Activated effector memory CD4-positive, alpha-beta T cell treated with anti-CD3 and anti-CD28 coated beads, Interleukin-2, amount 50 U/mL, for 16 hours (primary cell): ENCODE measurements around the gene MEG3.
"Not testable (repeated sequence)": the region's sequence is repeated elsewhere in the genome, so short reads cannot be mapped to it uniquely, and the experiment has no call there.

Experiments
- DNase-seq: peaks from one replicate; pipeline ENCODE4 v3.0.0-alpha.2; 2020

The MEG3 gene

GRCh38 chr14:100816950-100817901 is 8.7 kb upstream of the MEG3 start:
- DNase-seq = no peak

GRCh38 chr14:100818221-100818699 is 7.7 kb upstream of the MEG3 start:
- DNase-seq = no peak

- DNase-seq = not testable (repeated sequence)
Measured at GRCh38 chr14:100818923-100819322, 7.0 kb upstream of the MEG3 start.

GRCh38 chr14:100819453-100819828 is 6.5 kb upstream of the MEG3 start:
- no peak for DNase-seq

DNA sequence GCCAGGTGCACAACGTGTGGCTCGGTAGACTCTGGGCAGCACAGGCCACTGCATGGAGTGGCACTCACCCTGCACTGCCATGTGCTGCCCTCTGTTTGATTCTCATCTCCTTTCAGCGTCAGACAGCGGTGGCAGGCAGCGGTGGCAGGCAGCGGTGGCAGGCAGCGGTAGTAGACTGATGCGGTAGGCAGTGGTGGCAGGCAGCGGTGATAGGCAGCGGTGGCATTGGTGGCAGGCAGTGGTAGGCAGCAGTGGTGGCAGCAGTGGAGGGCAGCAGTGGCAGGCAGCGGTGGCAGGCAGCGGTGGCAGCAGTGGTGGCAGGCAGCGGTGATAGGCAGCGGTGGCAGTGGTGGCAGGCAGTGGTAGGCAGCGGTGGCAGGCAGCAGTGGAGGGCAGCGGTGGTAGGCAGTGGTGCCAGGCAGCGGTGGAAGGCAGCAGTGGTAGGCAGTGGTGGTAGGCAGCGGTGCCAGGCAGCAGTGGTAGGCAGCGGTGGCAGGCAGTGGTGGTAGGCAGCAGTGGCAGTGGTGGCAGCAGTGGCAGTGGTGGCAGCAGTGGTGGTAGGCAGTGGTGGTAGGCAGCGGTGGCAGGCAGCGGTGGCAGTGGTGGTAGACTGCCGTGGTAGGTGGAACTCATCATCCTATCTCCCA is 6.0 kb upstream of the MEG3 start:
- no peak for DNase-seq

DNA sequence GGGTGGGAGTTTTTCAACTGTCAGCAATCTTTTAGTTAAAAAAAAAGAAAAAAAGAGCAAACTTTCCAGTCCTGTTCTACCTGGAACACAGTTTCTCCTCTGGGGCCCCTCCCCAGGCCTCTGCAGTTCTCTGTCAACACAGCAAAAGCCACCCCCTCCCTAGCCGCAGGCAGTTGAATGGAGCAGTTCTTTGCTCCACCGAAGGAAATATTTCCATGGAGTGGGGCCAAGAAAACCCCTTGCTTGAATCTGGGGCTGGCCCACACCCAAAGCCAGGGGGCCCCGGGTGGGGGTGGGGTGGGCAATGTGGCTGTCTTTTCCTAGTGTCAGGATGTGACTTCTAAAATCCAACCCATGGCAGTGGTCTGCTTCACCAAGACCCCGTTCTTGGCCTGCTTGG is 5.0 kb upstream of the MEG3 start:
- no peak for DNase-seq

- no peak for DNase-seq
Measured at GRCh38 chr14:100822013-100822412, 3.9 kb upstream of the MEG3 start.

DNA sequence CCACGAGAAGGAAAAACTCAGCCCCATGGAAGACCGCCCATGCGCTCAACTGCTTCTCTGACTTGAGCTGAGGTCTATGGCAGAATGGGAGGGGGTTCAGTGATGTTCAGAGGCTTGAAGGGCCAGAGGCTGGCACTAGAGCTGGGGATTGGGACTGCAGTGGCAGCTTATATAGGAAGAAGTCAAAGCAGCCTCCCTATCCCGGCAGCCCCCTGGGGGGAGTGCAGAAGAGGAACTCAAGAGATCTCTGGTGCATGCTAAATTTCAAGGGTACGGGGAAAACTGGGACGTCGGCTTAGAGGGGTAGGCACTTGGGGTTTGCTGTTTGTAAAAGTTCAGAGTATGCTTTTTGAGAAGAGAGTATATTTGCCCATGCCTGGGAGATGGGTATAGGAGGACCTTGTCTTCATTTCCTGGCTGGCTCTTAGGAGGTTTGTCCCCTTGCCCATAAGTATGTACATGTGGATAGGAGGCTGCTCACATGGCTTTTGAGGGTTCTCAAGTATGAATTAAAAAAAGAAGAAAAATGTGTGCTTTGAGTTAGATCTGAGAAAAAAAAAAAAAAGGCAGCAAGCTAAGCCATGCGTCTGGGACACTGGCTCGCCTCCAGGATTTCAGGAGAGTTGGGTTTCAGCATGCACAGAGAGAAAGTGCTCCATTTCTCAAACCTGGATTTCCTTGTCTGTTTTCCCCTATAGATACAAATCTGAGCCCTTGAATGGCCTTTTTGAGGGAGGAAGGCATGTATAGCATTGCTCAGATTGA is 3.2 kb upstream of the MEG3 start:
- no peak for DNase-seq

DNA sequence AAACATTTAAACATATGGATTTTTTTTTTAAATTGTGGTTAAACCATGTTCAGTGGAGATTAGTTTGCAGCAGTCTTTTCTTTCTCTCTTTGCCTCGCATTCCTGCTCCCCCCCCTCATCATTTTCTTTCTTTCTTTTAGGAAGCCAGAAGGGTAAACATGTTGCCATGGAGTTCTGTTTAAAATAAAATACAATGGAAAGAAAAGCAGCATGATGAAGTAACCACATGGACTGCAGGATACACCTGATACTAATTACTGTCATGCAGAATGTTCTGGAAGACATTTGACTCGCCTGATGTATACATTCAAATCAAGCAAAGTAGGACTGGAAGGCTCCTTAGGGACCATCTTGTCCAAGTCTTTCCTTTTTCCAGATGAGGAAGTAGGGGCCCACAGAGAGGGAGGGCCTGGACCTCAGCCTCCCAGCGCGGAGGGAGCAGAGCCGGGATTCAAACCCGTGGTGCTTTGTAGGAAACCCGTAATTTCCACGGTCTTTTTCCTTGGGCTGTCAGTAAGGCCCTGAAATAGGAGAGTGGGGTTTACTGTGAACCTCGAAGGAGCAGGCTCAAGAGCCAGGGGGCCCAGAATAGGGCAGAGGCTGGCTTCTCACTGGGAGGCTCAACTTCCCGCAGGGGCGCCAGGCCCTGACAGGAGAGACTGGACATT is 2.4 kb upstream of the MEG3 start:
- DNase-seq = no peak

DNA sequence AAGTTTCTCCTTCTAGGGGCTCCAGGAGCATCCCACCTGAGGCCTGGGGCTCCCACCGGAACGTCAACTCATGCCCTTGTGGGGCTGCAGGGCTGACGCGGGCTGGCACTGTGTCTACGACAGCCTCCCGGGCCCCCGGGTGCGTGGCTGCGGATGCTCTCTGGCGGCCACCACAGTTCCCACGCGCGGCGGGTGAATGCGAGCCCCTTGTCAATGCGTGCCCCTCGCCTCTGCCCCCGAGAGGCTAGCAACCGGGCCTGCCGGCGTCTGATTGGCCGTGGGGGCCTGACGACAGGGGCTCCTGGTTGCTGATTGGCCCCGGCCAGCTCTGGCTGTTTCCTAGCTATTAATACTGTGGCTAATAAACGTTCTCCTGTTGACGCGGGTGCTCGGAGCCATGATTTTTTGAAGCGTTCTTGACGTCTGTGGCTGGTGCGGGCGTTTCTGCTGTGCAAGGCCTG is 1.8 kb upstream of the MEG3 start:
- DNase-seq = no peak

DNA sequence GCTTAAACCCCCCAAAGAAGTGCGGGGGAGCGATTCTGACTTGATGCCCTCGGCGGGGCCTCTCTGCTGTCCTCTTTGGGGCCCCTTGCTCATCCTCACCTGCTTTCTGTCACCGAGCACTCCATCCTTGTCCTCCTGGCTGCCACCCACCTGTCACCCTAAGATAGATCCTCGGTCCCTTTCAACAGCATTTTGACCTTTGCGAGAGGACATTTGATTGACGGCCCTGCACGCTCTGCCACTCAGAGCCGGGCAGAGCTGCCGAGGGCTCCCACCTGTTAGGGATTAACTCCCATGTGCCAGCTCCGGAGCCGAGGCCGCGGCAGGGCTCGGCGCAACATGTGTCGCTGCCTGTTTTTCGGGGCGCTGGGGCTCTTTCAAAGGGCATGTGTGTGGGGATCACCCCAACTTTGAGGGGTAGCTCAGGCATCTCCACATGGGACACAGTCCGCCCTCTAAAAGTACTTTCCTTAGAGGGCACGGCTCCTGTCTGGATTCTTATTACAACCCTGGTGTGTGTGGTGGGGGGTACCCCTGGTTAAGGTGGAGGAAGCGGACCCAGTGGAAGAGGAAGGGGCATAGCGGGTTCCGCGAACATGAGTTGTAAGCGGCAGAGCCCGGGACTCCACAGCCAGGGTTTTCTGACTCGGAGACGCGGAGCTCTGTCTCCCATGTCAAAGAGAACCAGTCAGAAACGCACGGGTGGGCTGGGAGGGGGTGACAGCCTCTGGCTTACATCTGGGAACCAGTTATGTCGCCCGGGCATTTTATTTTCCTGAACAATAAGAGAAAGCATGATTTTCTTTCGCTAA is 811 bp upstream of the MEG3 start:
- DNase-seq = no peak

DNA sequence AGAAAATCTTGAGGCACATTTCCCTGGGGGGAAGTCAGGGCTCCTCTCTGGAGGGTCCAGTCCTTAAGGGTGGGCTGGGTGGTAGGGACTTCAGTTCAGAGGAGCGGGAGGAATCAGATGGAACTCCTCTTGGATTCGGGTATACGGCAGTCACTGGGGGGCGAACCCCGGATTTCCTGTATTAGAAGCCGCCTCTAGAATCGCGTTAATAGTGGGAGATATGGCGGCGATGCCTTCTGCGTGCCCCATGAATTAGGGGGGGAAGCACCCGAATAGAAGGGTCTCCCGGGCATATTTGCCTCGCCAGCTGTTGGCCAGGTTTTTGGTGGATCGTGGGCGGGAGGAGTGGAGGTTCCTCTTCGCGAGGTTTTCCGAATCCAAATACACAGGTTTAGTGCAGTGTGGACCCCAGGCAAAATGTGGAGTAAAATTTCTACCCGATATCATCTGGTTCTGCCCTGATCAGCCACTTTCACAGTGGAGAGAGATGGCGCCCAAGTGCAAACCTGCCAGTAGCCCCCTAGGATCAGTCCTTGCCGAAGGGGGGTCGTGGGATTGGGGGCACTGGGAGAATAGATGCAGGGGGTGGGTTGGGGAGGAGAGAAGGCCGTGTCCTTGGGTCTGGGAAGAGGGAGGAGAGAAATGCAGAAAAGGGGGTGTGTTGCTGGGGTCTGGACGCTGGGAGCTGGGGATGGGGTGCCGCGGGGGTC is 628 bp downstream of the MEG3 start:
- DNase-seq = no peak

DNA sequence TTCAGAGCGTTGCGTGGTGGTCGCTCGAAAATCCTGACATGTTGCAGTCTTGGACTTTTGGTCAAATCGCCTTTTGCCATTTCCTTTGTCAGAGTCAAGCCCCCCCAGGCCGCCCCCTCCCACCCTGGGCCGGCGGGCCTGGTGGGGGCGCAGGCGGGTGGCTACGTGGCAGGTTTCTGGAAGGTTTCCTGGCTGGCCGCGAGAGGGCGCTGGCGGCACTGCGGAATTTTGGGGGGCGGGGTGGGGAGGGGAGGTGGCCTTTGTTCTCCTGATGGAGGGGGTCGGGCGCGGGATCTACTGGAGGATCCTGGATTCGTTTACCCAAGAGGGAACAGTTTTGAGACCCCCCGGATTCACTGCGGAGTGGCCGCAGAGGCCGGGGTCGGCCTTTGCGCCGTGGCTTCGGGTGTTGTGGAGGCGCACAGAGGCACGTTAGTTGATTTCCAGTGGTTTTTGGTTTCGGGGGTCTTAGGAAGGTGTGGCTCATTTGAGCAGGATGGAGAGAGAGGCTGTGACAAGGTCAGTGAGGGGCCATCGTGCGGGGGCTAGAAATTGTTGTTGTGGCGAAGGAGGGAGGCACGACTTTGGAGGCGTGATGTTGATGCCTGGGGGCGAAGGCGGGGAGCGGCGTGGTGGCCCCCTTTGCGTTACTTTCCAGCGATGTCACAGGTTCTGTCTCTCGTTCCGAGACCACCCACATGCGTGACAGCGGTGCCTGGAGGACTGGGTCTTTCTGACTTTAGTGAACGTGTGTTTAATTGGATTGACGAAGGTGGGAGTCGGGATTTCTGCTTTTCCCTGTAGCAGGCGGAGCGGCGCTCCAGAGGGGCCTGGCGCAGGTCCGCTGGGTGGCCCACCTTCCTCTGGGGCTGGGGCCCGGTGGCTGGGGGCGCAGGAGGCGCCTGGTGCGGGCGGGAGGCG is 1.4 kb downstream of the MEG3 start:
- DNase-seq = no peak

- no peak for DNase-seq
Measured at GRCh38 chr14:100828031-100828769, 2.3 kb downstream of the MEG3 start.

GRCh38 chr14:100830681-100831080 is 4.8 kb downstream of the MEG3 start:
- no peak for DNase-seq

GRCh38 chr14:100832311-100832960 is 6.5 kb downstream of the MEG3 start:
- no peak for DNase-seq

DNA sequence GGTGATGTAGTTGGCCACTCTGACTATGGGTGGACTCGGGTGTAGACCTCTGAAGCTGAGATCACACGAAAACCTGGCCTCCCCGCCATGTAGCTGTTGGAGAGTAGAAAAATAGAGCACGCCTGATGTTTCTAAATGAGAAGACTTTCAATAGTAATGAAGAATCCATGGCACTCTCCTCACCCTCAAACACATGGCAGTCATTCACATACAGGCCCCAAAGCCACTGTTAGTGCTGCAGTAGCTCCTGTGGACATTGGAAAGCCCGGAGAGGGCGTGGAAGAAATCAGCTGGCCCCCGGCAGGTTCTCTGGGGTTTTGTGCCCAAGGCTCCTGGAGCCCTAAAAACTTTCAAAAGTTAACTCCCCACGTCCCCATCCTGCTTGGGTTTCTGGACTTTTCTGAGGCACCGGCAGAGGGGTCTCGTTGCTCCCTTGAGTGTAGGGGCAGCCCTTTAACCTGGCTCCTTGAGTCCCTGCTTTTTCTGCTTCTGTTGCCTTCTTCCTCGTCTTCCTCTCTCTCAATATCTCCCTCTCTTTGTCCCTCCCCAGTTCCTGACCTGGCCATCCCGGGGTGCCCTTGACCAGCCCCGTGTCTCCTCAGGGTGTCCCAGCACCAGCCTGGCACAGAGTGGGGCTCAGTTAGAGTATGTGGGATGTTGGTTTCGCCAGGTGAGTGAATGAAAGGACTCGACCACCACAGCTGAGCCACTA is 8.3 kb downstream of the MEG3 start:
- no peak for DNase-seq
